ENCODE data around the gene CEMP1. TPM values are rescaled to one million over a fixed set of nuclear protein-coding genes. Genes with fewer than 3 reads are reported as not detected.

CEMP1 gene
- total RNA-seq, 2 experiments from 2014 or later, result 0.25 to 0.55 TPM

DNA sequence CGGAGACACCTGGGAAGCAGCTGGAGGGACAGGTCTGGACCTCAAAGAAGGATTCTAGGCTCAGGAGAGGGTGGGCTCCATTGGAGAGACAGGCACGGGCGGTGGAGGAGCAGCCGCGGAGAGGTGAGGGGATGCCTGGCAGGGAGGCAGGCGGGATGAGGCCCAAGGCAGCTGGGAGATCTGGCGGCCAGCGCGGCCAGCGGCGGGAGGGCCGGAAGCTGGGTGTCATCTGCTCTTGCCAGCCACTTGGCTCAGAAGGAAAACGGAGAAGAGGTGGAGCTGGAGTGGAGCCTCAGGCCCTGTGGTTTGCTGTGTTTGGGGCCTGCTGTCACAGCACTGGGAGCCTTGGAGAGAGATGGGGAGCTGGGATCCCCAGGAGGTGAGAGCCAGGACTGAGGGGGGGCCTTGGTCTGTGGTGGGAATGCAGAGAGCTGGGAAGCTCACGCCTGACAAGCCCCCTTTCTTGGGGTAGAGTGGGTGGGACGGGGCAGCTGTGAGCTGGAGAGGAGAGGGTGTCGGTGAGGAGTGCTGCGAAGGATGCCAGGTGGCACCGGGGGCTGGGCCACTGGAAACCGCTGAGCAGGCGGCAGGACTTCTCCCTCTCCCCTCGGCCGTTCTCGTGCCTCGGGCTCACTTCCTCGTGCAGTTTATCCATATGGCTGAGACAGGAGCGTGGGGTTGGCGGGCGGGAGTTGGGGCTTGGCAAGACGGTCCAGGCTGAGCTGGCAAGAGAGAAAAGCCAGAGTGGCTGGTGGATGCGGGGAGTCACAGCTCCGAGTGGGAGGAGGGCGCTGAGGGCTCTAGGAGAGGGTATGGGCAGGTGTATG, 48.3 kb downstream of the CEMP1 start:
- Histone ChIP-seq H3K27ac (ENCODE audit: low read depth, low read length, poor library complexity, severe bottlenecking) (no peak overlapping the region), H3K36me3 (ENCODE audit: insufficient read depth, low read length) (peaks cover 5% of the 10 kb centered on the region; the same call in 1 of the 2 replicates), H3K4me2 (ENCODE audit: low read length) (no peak overlapping the region), H3K4me1 (ENCODE audit: insufficient read depth, low read length, poor library complexity, severe bottlenecking) (peaks cover 6% of the 10 kb centered on the region), H3K4me3 (ENCODE audit: low read depth, low read length, poor library complexity, severe bottlenecking) (no peak overlapping the region), H3K79me2 (ENCODE audit: insufficient read depth, low read depth, low read length) (0 out of 2 replicates have a peak, but pooled peaks cover 10% of the 10 kb centered on the region), H2AFZ (ENCODE audit: low read length) (no peak overlapping the region), H3K9me3 (ENCODE audit: low read length) (no peaks in the 10 kb centered on the region), H3K9me2 (ENCODE audit: insufficient read depth, low read length) (no peaks in the 10 kb centered on the region), H4K20me1 (ENCODE audit: insufficient read depth, low read length) (no peaks in the 10 kb centered on the region)
- CTCF ChIA-PET (ENCODE audit: unreplicated experiment), result no interaction called here
- no peak for DNase-seq (ENCODE audit: low spot score)
- intact Hi-C loops (cut with micrococcal nuclease; ENCODE audit: unreplicated experiment), result no loop called here
- no TSS peak for BruUV-seq (replicated peaks)
- POLR2A ChIA-PET, result no interaction called here
- no peak for TF ChIP-seq EZH2phosphoT487 (IDR thresholded peaks at IDR 0.05; ENCODE audit: borderline replicate concordance, low read depth, low read length)
- TF ChIP-seq, protein P1, sequence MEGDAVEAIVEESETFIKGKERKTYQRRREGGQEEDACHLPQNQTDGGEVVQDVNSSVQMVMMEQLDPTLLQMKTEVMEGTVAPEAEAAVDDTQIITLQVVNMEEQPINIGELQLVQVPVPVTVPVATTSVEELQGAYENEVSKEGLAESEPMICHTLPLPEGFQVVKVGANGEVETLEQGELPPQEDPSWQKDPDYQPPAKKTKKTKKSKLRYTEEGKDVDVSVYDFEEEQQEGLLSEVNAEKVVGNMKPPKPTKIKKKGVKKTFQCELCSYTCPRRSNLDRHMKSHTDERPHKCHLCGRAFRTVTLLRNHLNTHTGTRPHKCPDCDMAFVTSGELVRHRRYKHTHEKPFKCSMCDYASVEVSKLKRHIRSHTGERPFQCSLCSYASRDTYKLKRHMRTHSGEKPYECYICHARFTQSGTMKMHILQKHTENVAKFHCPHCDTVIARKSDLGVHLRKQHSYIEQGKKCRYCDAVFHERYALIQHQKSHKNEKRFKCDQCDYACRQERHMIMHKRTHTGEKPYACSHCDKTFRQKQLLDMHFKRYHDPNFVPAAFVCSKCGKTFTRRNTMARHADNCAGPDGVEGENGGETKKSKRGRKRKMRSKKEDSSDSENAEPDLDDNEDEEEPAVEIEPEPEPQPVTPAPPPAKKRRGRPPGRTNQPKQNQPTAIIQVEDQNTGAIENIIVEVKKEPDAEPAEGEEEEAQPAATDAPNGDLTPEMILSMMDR (conservative IDR thresholded peaks at IDR 0.05; ENCODE audit: low read length), result no peak

DNA sequence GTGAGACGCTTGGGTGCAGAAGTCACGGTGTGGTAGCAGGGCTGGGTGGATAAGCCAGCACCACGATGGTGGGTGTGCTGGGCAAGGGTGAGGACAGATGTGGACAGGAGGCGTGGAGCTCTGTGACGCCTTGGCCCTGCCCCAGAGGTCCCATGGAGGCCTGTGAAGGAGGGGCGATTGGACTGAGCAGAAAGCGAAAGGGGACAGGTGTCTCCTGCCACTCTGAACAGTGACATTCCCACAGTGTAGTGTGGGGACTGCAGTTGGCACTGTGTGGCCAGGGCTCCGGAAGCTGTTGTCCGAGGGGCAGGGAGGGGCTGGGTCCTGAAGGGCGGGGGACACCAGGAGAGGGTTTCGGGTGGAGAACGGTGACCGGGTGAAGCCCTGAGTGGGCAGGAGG, 49.0 kb downstream of the CEMP1 start:
- Histone ChIP-seq H3K9me2 (ENCODE audit: insufficient read depth, low read length) (no peaks in the 10 kb centered on the region), H3K36me3 (ENCODE audit: insufficient read depth, low read length) (peaks cover 6% of the 10 kb centered on the region; the same call in 1 of the 2 replicates), H3K79me2 (ENCODE audit: insufficient read depth, low read depth, low read length) (0 out of 2 replicates have a peak, but pooled peaks cover 10% of the 10 kb centered on the region), H3K4me3 (ENCODE audit: low read depth, low read length, poor library complexity, severe bottlenecking) (no peak overlapping the region), H3K27ac (ENCODE audit: low read depth, low read length, poor library complexity, severe bottlenecking) (no peak overlapping the region), H3K4me2 (ENCODE audit: low read length) (no peak overlapping the region), H4K20me1 (ENCODE audit: insufficient read depth, low read length) (no peaks in the 10 kb centered on the region), H3K9me3 (ENCODE audit: low read length) (no peaks in the 10 kb centered on the region), H3K4me1 (ENCODE audit: insufficient read depth, low read length, poor library complexity, severe bottlenecking) (peaks cover 6% of the 10 kb centered on the region), H2AFZ (ENCODE audit: low read length) (no peak overlapping the region)
- no peak for TF ChIP-seq EZH2phosphoT487 (IDR thresholded peaks at IDR 0.05; ENCODE audit: borderline replicate concordance, low read depth, low read length)
- TF ChIP-seq, protein P1 (conservative IDR thresholded peaks at IDR 0.05; ENCODE audit: low read length), result no peak
- intact Hi-C loops (cut with micrococcal nuclease; ENCODE audit: unreplicated experiment), result no loop called here
- DNase-seq (ENCODE audit: low spot score), result no peak
- ChIA-PET CTCF (ENCODE audit: unreplicated experiment) (no interaction called here), POLR2A (no interaction called here)
- BruUV-seq (replicated peaks), result no TSS peak

DNA sequence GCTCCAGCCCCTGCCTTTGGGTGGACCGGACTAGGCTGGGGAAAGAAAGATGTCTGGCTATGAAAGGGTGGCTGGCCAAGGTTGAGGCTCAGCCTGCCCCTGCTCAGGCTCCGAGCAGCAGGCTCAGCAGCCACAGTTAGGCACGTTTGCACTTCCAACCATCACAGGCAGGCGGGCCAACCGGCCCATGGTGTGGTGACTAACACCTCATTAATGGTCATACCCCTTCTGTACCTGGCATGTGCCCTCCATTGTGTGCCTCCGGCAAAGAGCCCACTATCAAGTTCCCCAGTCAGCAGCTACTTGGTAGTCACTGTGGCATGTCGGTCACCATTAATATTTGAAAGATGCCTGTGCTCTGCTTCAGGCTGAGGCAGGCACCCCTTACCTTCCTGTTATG, 49.5 kb downstream of the CEMP1 start:
- H3K4me3 ChIP-seq (ENCODE audit: low read depth, low read length, poor library complexity, severe bottlenecking), result no peak overlapping the region
- H4K20me1 ChIP-seq (ENCODE audit: insufficient read depth, low read length), result no peaks in the 10 kb centered on the region
- peaks cover 5% of the 10 kb centered on the region for H3K4me1 ChIP-seq (ENCODE audit: insufficient read depth, low read length, poor library complexity, severe bottlenecking)
- H3K9me2 ChIP-seq (ENCODE audit: insufficient read depth, low read length), result no peaks in the 10 kb centered on the region
- H2AFZ ChIP-seq (ENCODE audit: low read length), result no peak overlapping the region
- no peak for DNase-seq (ENCODE audit: low spot score)
- CTCF ChIA-PET (ENCODE audit: unreplicated experiment), result no interaction called here
- BruUV-seq (replicated peaks), result no TSS peak
- H3K27ac ChIP-seq (ENCODE audit: low read depth, low read length, poor library complexity, severe bottlenecking), result no peak overlapping the region
- 0 out of 2 replicates have a peak, but pooled peaks cover 12% of the 10 kb centered on the region for H3K79me2 ChIP-seq (ENCODE audit: insufficient read depth, low read depth, low read length)
- intact Hi-C loops (cut with micrococcal nuclease; ENCODE audit: unreplicated experiment), result no loop called here
- POLR2A ChIA-PET, result no interaction called here
- peaks cover 12% of the 10 kb centered on the region; the same call in 1 of the 2 replicates for H3K36me3 ChIP-seq (ENCODE audit: insufficient read depth, low read length)
- TF ChIP-seq, protein P1 (conservative IDR thresholded peaks at IDR 0.05; ENCODE audit: low read length), result no peak
- no peak for TF ChIP-seq EZH2phosphoT487 (IDR thresholded peaks at IDR 0.05; ENCODE audit: borderline replicate concordance, low read depth, low read length)
- no peak overlapping the region for H3K4me2 ChIP-seq (ENCODE audit: low read length)
- H3K9me3 ChIP-seq (ENCODE audit: low read length), result no peaks in the 10 kb centered on the region
